ENCODE measurements around the gene MYLK3.
"Not testable (repeated sequence)": the region's sequence is repeated elsewhere in the genome, so short reads cannot be mapped to it uniquely, and the experiment has no call there.

Gene MYLK3

GRCh38 chr16:46702030-46702429 lies 46.1 kb downstream of the MYLK3 start:
- in situ Hi-C loops (cut with MboI; ENCODE audit: low pct_unique_long_range_greater_than_20kb, low sequenced_read_pairs): no loop called here
- no peak for DNase-seq

GRCh38 chr16:46701615-46702014 lies 46.5 kb downstream of the MYLK3 start:
- no peak for DNase-seq
- in situ Hi-C loops (cut with MboI; ENCODE audit: low pct_unique_long_range_greater_than_20kb, low sequenced_read_pairs): no loop called here

- no peak for DNase-seq
- in situ Hi-C loops (cut with MboI; ENCODE audit: low pct_unique_long_range_greater_than_20kb, low sequenced_read_pairs): no loop called here
These were observed 48.1 kb downstream of the MYLK3 start for GRCh38 chr16:46700048-46700447.

- DNase-seq: no peak
- in situ Hi-C loops (cut with MboI; ENCODE audit: low pct_unique_long_range_greater_than_20kb, low sequenced_read_pairs): no loop called here
These were observed 51.2 kb downstream of the MYLK3 start for GRCh38 chr16:46696957-46697356.

- in situ Hi-C loops (cut with MboI; ENCODE audit: low pct_unique_long_range_greater_than_20kb, low sequenced_read_pairs): no loop called here
- no peak for DNase-seq
These were observed 52.2 kb downstream of the MYLK3 start for GRCh38 chr16:46695937-46696336.

DNA sequence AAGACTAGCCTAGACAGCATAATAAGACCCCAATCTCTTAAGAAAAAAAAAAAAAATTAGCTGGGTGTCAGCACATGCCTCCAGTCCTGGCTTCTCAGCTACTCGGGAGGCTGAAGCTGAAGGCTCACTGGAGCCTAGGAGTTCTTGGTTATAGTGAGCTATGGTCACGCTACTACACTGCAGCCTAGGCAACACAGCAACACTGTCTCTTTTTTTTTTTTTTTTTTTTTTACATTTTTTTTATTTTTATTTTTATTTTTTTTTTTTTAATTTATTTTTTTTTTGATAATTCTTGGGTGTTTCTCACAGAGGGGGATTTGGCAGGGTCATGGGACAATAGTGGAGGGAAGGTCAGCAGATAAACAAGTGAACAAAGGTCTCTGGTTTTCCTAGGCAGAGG lies 54.5 kb downstream of the MYLK3 start:
- in situ Hi-C loops (cut with MboI; ENCODE audit: low pct_unique_long_range_greater_than_20kb, low sequenced_read_pairs): no loop called here
- no peak for DNase-seq

DNA sequence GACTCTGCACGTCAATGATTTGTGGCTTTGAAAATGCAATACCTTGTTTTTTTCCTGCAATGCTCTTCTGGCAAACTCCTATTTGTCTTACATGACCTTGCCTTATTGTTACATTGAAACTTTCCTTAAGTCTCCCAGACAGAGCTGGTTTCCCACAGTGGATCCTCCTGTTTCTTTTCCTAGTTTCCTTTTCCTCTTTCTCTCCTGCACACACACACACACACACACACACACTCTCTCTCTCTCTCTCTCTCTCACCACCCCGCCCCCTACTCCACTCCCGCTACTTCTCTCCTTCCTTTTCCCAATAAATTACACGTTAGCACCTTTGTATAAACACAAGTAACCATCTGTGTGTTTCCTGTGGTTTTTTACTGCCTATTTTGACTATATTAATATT lies 56.4 kb downstream of the MYLK3 start:
- in situ Hi-C loops (cut with MboI; ENCODE audit: low pct_unique_long_range_greater_than_20kb, low sequenced_read_pairs): no loop called here
- DNase-seq: peak; percentile 61

DNA sequence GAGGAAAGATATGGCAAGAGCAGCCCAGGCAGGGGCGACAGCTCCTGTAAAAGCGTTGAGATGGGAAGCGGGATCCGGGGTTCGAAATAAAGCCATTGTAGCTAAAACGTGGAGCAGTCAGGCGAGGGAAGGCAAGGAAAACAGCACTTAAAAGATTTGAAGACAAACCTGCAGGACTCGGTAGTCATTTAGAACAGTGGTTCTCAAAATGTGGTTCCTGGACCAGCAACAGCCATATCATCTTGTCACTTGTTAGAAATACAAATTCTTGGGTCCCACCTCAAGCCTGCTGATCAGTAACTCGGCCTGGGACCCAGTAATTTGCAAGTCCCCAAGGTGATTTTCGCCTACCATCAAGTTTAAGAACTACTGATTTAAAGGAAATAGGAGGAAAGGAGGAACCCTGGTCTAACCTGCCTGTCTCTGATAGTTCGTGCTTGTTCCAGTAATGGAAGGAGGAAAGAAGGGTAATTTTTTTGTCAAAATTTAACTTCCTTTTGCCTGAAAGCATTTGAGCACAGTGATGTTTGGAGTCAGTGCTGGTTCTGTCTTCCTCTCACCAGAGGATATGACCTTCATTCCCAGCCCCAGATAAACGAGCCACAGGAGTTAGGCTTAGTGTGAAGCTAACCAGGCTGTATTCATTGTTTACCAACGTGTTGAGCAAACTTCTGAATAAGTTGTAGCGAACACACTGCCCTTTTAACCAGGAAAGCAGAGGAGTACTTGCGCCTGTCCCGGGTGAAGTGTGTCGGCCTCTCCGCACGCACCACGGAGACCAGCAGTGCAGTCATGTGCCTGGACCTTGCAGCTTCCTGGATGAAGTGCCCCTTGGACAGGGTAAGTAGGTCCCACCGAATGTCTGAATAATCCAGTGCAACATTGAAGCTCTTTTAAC lies 57.6 kb downstream of the MYLK3 start:
- DNase-seq: peak; percentile 32
- in situ Hi-C loops (cut with MboI; ENCODE audit: low pct_unique_long_range_greater_than_20kb, low sequenced_read_pairs): no loop called here

DNA sequence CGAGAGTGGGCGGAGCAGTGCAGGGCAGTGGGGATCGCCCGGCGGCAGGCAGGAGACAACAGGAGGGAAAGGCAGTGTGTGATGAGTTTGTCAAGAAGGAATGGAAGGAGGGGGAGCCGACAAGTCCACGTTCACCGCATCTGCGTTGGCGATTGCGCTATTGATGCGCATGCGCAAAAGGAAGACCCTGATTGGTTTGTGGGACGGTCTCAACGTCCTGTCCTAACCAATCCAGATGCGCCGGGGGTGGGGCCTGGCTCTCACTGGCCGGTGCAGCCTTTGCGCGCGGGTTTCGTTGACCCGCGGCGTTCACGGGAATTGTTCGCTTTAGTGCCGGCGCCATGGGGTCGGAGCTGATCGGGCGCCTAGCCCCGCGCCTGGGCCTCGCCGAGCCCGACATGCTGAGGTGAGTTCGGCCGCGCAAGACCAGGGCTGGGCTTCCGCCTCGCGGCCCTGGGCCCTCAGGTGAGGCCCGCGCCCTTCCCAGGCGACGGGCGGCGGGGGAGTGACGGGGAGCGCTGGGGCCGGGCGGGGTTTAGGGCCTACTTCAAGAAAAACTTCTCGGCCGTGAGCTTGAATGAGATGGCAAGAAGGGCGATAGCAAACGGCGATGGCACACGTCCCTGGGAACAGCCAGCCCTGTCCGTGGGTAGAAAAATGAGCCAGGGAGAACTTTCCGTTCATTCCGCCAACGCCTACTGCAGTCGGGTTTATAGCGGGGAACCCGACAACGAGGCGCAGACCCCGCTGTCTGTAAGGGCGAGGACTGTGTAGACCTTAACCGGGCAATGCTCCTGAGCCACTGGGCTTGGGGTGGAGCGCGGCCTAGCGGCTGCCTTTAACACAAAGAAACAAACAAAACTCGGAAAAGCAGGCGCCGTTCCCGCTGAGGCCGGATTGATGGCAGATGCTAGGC lies 58.5 kb downstream of the MYLK3 start, which contains the start of gene ORC6:
TSS of gene ORC6 (plus strand) at position 295 of the 916 bp plus-strand sequence. CDS start at position 342, 47 bp downstream.
- in situ Hi-C loops (cut with MboI; ENCODE audit: low pct_unique_long_range_greater_than_20kb, low sequenced_read_pairs): no loop called here

GRCh38 chr16:46688654-46689364 lies 59.3 kb downstream of the MYLK3 start, which contains the start of gene VPS35:
Gene VPS35 (minus strand): TSS chr16:46689178. CDS start chr16:46689133, 45 bp downstream.
- DNase-seq: peak; percentile 97
- in situ Hi-C loops (cut with MboI; ENCODE audit: low pct_unique_long_range_greater_than_20kb, low sequenced_read_pairs): no loop called here

More for the DNA sequence above, 58.5 kb downstream of the MYLK3 start, which contains the start of gene ORC6:
- DNase-seq: peak; percentile 96

DNA sequence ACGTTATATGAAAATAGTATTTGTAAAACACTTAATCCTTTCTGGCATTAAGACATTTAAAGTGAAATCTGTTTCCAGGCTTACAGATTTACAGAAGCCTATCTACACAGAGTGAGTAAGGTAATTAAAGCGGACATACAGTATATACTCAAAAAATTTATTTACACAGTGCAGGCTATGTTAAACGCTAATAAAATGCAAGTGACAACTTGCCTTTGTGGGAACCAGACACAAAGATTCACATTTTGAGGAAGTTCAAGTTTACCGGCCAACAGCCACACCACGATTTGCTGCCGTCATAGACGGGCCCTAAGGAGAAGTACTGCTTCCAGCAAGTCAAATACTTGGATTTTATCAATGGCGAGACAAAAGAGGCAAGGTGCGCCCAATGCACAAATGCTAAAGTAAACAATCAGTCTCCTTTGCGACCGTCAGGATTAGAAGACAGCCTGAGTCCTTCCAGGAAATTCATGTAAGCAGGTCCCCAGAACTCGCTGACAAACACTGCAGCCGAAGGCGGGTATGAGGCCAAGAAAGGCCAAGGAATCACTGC lies 60.0 kb downstream of the MYLK3 start:
- peak; percentile 82 for DNase-seq
- in situ Hi-C loops (cut with MboI; ENCODE audit: low pct_unique_long_range_greater_than_20kb, low sequenced_read_pairs): no loop called here

- in situ Hi-C loops (cut with MboI; ENCODE audit: low pct_unique_long_range_greater_than_20kb, low sequenced_read_pairs): no loop called here
- no peak for DNase-seq
These were observed 60.7 kb downstream of the MYLK3 start for GRCh38 chr16:46687486-46687885.

DNA sequence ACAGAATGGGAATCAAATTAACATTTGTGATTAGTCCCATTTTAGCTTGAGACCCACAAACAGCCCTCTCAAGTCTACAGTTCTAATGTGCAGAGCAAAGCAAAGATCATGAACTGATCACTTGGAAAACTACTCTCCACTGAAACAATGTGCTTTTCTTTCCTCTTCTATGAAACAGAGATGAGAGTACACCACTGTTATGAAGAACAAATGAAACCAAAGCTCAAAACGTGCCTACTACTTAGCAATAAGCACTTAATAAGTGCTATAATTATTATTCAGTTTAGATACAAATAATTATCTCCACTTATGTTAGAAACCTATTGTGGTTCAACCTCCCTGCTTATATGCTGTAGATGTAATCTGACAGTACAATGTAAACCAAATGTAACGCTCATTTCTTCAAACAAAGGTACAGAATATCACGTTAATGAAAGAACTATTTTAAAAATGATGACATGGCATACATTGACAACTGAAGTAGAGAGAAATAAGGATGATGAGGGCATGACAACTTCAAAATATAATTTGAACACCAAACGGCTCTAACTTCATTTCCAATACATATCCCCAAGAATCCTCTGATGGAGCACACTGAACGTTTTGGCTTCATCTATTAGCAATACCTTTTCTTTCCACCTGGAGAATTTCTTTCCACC lies 61.2 kb downstream of the MYLK3 start:
- DNase-seq: no peak
- in situ Hi-C loops (cut with MboI; ENCODE audit: low pct_unique_long_range_greater_than_20kb, low sequenced_read_pairs): no loop called here

GRCh38 chr16:46681867-46682266 lies 66.3 kb downstream of the MYLK3 start:
- in situ Hi-C loops (cut with MboI; ENCODE audit: low pct_unique_long_range_greater_than_20kb, low sequenced_read_pairs); DNase-seq: not testable (repeated sequence)

DNA sequence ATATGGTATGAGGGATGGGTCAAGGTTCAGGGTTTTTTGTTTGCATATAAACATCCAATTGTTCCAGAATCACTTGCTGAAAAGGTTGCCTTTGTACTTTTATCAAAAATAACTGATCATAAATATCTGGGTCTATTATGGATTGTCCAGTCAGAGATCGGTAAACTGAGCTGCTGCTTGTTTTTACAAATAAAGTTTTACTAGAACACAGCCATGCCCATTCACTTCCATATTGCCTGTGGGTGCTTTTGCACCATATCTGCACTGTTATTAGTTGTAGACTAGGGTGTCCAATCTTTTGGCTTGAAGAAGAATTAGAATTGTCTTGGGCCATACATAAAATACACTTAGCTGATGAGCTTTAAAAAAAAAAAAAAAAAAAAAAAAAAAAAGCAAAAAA lies 70.2 kb downstream of the MYLK3 start:
- in situ Hi-C loops (cut with MboI; ENCODE audit: low pct_unique_long_range_greater_than_20kb, low sequenced_read_pairs); DNase-seq: not testable (repeated sequence)

GRCh38 chr16:46673320-46674013 lies 74.7 kb downstream of the MYLK3 start:
- in situ Hi-C loops (cut with MboI; ENCODE audit: low pct_unique_long_range_greater_than_20kb, low sequenced_read_pairs): loop anchor here (25.0 kb wide), 1 partner anchor 239 kb away; no protein-coding TSS in a partner anchor

DNA sequence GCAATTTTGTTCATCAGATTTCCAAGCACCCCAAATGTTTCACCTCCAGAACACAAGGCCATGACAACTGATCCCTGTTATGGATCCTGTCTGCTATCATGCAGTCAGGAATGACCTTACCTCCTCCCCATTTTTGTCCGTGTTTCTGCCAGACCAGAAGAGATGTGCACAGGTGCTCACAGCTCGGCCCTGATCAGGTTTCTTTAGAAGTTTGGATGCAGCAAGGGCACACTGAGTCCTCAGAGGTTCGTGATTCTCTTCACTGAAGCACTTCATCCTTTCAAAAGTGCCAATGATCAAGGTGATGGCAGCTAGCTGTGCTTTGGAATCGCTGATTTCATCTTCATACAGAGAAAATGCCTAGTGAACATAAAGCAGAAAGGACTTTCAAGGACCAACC lies 86.0 kb downstream of the MYLK3 start:
- in situ Hi-C loops (cut with MboI; ENCODE audit: low pct_unique_long_range_greater_than_20kb, low sequenced_read_pairs): loop anchor here (25.0 kb wide), 1 partner anchor 250 kb away; no protein-coding TSS in a partner anchor
- DNase-seq: no peak

More at GRCh38 chr16:46673320-46674013, 74.7 kb downstream of the MYLK3 start:
- peak; percentile 80 for DNase-seq

Measured in KBM-7 (cell line).